NCI-H1092 (cell line): ENCODE measurements around the gene HIPK3.
"Not testable (repeated sequence)": the region's sequence is repeated elsewhere in the genome, so short reads cannot be mapped to it uniquely, and the experiment has no call there.

Experiments
- DNase-seq: peaks from one replicate; lab custom pipeline; 2025; lab: John Stamatoyannopoulos, UW

The HIPK3 gene

GRCh38 chr11:33303541-33303940 is 46.4 kb downstream of the HIPK3 start:
- DNase-seq, result no peak

GRCh38 chr11:33306821-33307220 is 49.6 kb downstream of the HIPK3 start:
- DNase-seq, result not testable (repeated sequence)

- no peak for DNase-seq
These were observed 50.8 kb downstream of the HIPK3 start for GRCh38 chr11:33307984-33308383.

- DNase-seq, result no peak
These were observed 51.9 kb downstream of the HIPK3 start for GRCh38 chr11:33309118-33309517.

DNA sequence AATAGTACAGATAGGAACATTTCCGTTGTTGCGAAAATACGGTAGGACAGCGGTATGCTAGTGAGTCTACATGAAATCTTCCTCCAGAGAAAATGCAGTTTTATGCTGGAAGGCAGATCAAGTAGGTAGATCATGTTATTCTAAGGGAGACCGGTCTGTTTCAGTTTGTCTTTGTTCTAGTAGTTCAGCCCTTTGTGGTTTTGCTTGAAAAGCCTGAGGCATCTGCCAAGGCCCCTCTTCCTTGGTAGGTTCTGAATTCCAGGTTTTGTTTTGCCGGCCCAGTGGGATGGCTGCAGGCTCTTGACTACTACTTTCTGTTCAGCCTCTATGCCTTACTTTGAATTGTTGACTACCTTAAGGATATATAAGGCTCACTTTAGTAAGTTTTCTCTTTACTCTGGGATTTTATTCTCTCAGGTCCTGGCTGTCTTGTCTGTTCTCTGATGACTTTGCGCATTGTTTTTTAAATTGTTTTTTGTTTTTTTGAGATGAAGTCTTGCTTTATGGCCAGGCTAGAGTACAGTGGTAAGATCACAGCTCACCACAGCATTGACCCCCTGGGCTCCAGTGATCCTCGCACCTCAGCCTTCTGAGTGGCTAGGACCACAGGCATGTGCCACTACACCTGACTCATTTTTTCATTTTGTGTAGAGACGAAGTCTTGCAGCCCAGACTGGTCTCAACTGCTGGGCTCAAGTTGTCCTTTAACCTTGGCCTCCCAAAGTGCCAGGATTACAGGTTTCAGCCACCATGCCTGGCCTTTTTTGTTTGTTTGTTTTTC is 53.7 kb downstream of the HIPK3 start:
- DNase-seq, result no peak

GRCh38 chr11:33311680-33312079 is 54.5 kb downstream of the HIPK3 start:
- no peak for DNase-seq

DNA sequence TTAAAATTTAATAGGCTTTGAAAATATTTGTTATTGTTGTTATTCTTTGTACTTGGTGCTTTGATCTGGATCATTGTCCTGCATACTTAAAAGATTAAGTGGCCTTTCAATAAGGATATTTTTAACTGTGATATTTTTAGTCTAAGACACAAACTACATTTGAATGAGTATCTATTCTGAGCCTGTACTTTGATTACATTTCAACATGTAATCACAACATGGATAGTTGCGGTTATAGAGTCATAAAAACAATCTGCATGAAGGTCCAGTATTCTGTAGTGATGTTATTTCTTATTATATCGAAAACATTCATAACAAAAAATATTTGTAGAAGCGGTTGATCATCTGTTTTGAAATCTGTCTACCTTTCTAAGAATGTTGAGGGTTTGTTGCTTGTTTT is 58.6 kb downstream of the HIPK3 start:
- DNase-seq, result no peak

DNA sequence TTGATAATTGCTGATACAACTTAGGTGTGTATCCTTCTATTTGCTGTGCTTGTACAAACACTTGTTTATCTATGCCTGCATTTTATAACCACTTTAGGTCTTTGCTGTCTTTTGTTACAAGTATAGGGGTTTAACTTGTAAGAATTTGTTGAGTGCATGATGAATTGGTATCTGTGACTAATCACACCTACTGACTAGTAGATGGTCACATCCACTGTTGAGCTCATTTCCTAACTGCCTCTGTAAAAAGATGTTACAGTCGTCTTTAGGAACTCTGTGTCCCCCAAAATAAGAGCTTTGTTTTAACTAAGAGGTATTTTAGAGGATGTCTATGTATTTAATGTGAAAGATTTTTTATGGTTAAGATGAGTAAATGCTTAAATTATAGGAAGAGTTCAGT is 60.5 kb downstream of the HIPK3 start:
- no peak for DNase-seq

- no peak for DNase-seq
These were observed 63.0 kb downstream of the HIPK3 start for GRCh38 chr11:33320016-33320813.

- no peak for DNase-seq
These were observed 63.7 kb downstream of the HIPK3 start for GRCh38 chr11:33320814-33321330.

- no peak for DNase-seq
These were observed 64.2 kb downstream of the HIPK3 start for GRCh38 chr11:33321422-33321821.

DNA sequence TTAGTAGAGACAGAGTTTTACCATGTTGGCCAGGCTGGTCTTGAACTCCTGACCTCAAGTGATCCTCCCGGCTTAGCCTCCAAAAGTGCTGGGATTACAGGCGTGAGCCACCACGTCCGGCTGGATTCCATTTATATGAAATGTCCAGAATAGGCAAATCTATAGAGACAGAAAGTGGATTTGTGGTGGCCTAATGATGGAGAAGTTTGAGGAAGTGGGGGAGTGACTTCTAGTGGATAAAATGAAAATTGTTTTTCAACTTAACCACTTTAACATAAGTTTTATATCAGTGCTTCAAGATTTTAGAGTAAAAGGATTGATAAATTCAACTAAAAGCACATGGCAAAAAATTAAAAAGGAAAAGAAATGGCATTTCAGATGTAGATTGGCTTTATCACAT is 66.2 kb downstream of the HIPK3 start:
- DNase-seq, result no peak

GRCh38 chr11:33324302-33324985 is 67.3 kb downstream of the HIPK3 start:
- DNase-seq, result no peak

- no peak for DNase-seq
These were observed 68.3 kb downstream of the HIPK3 start for GRCh38 chr11:33325451-33325850.

DNA sequence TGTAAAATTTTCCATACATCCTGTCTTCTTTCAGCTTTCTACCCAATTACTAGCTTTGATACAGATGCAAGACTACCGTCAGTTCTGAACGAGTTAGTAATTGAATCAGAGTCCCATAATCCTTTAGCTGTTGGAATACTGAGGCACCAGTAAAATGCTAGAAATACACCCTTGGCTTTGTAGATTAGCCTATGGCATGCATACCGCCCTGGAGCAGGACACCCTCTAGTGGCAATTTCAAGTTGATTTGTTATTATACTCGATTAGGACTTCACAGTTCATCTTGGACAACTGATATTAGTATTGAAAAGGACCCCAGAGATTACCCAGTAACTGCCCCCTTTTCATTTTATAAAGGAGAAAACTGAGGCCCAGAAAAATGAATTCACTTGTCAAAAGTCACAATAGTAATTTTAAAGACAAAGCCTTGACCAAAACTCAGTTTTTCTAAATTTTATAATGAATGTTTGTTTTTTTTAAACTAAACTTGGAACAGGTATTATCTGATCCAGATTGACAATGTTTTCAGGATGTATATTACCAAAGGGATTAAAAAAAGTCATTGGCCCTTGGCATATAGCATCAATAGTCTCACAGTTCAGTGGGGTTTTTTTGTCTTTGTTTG is 72.6 kb downstream of the HIPK3 start:
- DNase-seq, result peak; percentile 62

GRCh38 chr11:33333816-33334215 is 76.6 kb downstream of the HIPK3 start:
- DNase-seq, result no peak

- DNase-seq, result no peak
These were observed 77.4 kb downstream of the HIPK3 start for GRCh38 chr11:33334627-33335026.

GRCh38 chr11:33339247-33339646 is 82.1 kb downstream of the HIPK3 start:
- DNase-seq, result no peak

- no peak for DNase-seq
These were observed 87.4 kb downstream of the HIPK3 start for GRCh38 chr11:33344611-33345010.

DNA sequence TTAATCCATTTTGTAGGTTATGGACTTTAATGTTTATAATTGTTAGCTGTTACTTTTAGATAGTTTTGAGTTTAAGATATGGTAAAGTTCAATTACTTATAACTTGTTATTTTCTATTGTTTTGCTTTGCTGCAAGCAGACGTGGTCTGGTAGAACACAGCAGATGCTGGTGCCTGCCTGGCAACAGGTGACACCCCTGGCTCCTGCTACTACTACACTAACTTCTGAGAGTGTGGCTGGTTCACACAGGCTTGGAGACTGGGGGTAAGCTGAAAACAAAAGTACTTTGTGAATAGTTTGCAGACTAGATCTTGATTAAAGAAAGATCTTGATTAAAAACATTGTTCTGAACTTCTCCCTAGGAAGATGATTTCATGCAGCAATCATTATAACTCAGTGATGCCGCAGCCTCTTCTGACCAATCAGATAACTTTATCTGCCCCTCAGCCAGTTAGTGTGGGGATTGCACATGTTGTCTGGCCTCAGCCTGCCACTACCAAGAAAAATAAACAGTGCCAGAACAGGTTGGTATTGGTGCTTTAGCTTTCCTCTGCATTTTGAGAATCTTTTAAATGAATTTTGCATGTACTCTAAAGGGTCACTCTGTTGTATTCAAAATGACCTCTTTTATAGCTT is 90.4 kb downstream of the HIPK3 start:
- no peak for DNase-seq

- DNase-seq, result no peak
These were observed 93.1 kb downstream of the HIPK3 start for GRCh38 chr11:33350287-33350686.
